ENCODE data around the gene LMX1A. TPM values are rescaled to one million over a fixed set of nuclear protein-coding genes. Genes with fewer than 3 reads are reported as not detected.

LMX1A gene
- total RNA-seq, 4 donors from 2014 or later, result 0.18 to 0.67 (median 0.38) TPM; not detected in 1

DNA sequence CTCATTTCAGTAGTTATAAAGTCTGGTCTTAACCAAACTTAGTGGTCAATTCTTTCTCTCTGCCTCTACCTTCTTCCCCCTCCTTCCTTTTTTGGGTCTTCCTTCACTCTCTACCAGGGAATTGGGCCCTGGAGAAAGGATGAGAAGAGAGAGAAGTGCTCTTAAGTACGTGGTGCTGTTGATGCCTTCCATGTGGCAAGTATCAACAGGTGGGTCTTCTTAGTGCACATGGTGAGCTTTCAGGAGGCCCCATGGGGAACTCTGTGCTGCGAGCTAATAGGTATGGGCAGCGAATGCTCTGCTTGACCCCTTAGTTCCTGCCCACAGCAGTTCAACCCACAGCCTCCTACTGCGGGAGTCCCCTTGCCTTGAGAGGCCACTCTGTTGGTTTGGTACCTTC, 39.4 kb upstream of the LMX1A start:
- 73 to 81% methylated on average over 3 to 4 of the region's 4 CpGs for WGBS, 2 donors
- TF ChIP-seq, protein P1, sequence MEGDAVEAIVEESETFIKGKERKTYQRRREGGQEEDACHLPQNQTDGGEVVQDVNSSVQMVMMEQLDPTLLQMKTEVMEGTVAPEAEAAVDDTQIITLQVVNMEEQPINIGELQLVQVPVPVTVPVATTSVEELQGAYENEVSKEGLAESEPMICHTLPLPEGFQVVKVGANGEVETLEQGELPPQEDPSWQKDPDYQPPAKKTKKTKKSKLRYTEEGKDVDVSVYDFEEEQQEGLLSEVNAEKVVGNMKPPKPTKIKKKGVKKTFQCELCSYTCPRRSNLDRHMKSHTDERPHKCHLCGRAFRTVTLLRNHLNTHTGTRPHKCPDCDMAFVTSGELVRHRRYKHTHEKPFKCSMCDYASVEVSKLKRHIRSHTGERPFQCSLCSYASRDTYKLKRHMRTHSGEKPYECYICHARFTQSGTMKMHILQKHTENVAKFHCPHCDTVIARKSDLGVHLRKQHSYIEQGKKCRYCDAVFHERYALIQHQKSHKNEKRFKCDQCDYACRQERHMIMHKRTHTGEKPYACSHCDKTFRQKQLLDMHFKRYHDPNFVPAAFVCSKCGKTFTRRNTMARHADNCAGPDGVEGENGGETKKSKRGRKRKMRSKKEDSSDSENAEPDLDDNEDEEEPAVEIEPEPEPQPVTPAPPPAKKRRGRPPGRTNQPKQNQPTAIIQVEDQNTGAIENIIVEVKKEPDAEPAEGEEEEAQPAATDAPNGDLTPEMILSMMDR (IDR thresholded peaks at IDR 0.05), result no peak
- TF ChIP-seq POLR2A (IDR thresholded peaks at IDR 0.05), result no peak
- H3K36me3 ChIP-seq, result no peaks in the 10 kb centered on the region
- DNase-seq, result no peak
- no peaks in the 10 kb centered on the region for H3K9me3 ChIP-seq
- H3K4me1 ChIP-seq, result peaks cover 3 to 35% (median 8%) of the 10 kb centered on the region in 3 donors
- intact Hi-C loops (cut with DNase I), result no loop called here
- peaks cover 0 to 39% (median 0%) of the 10 kb centered on the region in 4 donors for H3K27me3 ChIP-seq
- H3K27ac ChIP-seq, result no peak overlapping the region
- no peak overlapping the region for H3K4me3 ChIP-seq

DNA sequence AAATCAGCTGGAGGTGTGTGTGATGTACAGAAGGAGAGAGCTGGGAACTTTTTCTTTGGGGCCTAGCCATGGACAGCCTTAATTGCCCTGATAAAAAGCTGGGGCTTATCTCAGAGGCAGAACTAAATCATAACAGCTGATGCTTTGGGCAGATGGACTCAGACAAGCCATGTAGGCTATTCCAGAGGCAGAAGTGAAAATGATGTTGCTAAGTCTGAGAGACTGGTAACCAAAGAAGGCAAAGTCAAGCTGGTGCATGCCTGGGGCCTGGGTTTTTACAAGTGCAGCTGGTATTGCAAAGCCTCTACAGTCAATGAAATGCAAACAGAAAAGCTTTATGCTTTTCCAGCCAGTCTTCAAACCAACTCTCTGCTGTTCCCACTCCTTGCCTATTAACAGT, 39.0 kb upstream of the LMX1A start:
- no peak for DNase-seq
- H3K27me3 ChIP-seq, result peaks cover 0 to 41% (median 0%) of the 10 kb centered on the region in 4 donors
- intact Hi-C loops (cut with DNase I), result no loop called here
- no peak for TF ChIP-seq POLR2A (IDR thresholded peaks at IDR 0.05)
- TF ChIP-seq, protein P1 (IDR thresholded peaks at IDR 0.05), result no peak
- H3K9me3 ChIP-seq, result no peaks in the 10 kb centered on the region
- H3K4me1 ChIP-seq, result peaks cover 3 to 35% (median 8%) of the 10 kb centered on the region in 3 donors
- no peaks in the 10 kb centered on the region for H3K36me3 ChIP-seq
- no peak overlapping the region for H3K4me3 ChIP-seq
- H3K27ac ChIP-seq, result no peak overlapping the region

DNA sequence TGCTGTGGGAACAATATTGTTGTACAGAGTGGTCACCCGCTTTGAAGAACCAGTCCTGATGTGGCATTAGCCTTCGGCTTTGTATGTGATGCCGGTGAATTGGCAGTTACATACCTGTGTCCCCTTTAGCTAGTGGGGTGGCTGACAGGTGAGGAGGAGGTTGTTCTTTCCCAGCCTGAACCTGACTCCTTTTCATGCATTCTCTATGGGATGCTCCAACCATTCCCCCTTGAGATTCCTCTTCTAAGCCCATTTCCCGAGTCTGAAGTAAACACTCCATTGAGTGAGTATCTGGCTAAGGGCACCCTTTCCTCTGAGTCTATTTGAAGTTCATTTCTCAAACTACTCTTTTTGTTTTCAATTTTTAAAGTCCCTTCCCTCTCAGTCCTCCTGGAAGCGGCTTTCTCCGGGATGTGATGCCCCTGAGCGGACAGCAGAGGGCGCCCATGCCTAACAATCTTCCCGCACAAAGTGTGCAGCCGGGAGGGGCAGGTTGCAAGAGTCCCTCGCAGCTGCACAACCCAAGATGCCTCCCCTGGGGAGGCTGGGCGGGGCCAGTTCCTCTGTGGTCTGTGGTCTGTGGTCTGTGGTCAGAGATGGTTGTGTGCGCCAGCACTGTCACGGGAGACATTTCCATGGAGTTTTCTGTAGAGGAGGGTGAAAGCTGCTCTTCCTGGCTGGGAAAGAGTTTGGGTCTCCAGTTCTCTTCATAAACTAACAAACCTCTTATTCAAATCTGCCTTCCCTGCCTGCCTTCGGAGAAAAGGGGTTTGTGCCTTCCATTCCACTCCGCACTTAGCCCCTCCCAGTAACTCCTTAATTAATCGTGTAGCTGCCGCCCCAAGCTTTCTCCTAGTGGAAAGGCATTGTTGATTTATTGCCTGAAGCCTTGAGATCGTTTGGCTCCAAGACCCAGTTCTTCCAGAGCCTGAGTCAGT, 36.4 kb upstream of the LMX1A start:
- intact Hi-C loops (cut with DNase I), result loop anchor here (2.0 kb wide), 1 partner anchor 200 kb away; no protein-coding TSS in a partner anchor
- Histone ChIP-seq H3K27ac (peak overlapping the region in 3 of 4 donors; percentile 3 to 35 (median 15)), H3K27me3 (peaks cover 0 to 54% (median 0%) of the 10 kb centered on the region in 4 donors), H3K9me3 (no peaks in the 10 kb centered on the region), H3K36me3 (no peaks in the 10 kb centered on the region), H3K4me3 (peak overlapping the region in 3 of 4 donors; percentile 24 to 46 (median 30)), H3K4me1 (peaks cover 3 to 34% (median 8%) of the 10 kb centered on the region in 3 donors)
- WGBS, 2 donors, result 8 to 18% methylated on average over 11 to 14 of the region's 19 CpGs
- TF ChIP-seq POLR2A (IDR thresholded peaks at IDR 0.05), result no peak
- TF ChIP-seq, protein P1 (IDR thresholded peaks at IDR 0.05), result peak; percentile 83 to 93 (median 88)
- DNase-seq, result peak; percentile 50

DNA sequence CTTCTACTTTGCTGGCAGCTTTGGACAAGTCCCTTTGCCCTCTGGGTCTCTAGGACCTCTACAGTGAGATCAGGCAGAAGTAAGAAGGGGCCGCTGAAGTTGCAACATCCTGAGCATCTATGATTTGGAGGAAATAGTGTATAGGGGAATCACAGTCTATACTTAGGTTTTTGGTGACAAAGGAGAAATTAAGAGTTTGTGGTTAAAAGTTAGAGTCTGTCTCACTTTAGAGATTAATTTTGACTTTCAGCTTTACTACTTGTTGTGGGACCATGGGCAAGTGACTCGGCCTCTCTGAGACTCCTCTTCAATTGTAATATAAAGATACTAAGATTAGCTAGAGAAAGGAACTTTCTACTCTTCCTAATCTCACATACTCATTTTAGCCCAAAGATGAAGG, 33.1 kb upstream of the LMX1A start:
- Histone ChIP-seq H3K27me3 (peaks cover 0 to 53% (median 0%) of the 10 kb centered on the region in 4 donors), H3K27ac (no peak overlapping the region), H3K4me1 (peaks cover 3 to 20% (median 8%) of the 10 kb centered on the region in 3 donors), H3K36me3 (no peaks in the 10 kb centered on the region), H3K9me3 (no peaks in the 10 kb centered on the region), H3K4me3 (no peak overlapping the region)
- DNase-seq, result no peak
- no peak for TF ChIP-seq POLR2A (IDR thresholded peaks at IDR 0.05)
- TF ChIP-seq, protein P1 (IDR thresholded peaks at IDR 0.05), result no peak
- intact Hi-C loops (cut with DNase I), result no loop called here
- WGBS, 2 donors, result 63 to 70% methylated on average over 2 of the region's 2 CpGs

DNA sequence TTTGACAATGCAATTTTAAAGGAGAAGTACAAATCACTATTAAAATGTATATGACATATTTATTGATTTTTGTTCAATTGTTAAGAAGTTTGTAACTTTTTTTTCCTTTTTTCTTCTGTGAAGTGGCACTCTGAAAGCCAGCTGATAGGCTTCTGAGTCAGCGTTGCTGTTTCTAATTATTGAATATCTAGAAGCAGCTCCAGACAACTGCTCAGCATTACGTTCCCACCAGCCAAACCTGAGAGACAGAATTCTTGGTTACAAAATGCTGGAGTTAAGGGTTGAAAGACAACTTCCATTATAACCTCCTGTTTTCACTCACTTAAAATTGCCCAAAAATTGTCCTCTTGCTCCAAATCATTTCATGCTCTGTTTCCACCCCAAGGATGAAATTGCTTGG, 31.4 kb upstream of the LMX1A start:
- intact Hi-C loops (cut with DNase I), result no loop called here
- H3K9me3 ChIP-seq, result no peaks in the 10 kb centered on the region

More for the DNA sequence above, 31.4 kb upstream of the LMX1A start:
- 61 to 70% methylated on average over 2 of the region's 2 CpGs for WGBS, 2 donors
- H3K36me3 ChIP-seq, result no peaks in the 10 kb centered on the region
- TF ChIP-seq, protein P1 (IDR thresholded peaks at IDR 0.05), result no peak
- no peak for TF ChIP-seq POLR2A (IDR thresholded peaks at IDR 0.05)
- DNase-seq, result no peak
- H3K4me3 ChIP-seq, result no peak overlapping the region
- H3K4me1 ChIP-seq, result peaks cover 4 to 23% (median 7%) of the 10 kb centered on the region in 3 donors
- H3K27me3 ChIP-seq, result peaks cover 0 to 56% (median 0%) of the 10 kb centered on the region in 4 donors
- H3K27ac ChIP-seq, result no peak overlapping the region

Data from esophagus squamous epithelium (tissue), 5 donors.